ENCODE results near the gene EFHC1.

Gene EFHC1

DNA sequence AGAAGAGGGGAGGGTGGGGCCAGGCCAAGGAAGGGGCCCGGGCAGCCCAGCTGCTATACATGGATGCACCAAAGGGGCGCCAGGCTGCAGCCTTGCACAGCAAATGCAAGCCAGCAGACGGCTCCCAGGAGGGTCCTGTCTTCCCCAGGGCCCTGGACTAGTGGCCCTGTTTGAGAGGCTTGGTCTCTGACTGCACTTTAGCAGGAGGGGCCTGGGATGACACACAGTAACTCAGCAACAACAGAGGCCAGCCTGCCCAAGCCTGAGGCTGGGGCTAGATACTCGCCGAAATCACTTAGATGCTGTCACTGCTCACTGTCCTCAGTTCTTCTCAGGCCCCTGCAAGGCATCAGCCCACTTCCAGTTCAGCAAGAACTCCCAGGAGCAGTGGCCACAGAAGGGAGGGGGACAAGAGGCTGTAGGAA is 83.2 kb downstream of the EFHC1 start:
- no peak for DNase-seq (ENCODE audit: extremely low read depth, low read depth)

DNA sequence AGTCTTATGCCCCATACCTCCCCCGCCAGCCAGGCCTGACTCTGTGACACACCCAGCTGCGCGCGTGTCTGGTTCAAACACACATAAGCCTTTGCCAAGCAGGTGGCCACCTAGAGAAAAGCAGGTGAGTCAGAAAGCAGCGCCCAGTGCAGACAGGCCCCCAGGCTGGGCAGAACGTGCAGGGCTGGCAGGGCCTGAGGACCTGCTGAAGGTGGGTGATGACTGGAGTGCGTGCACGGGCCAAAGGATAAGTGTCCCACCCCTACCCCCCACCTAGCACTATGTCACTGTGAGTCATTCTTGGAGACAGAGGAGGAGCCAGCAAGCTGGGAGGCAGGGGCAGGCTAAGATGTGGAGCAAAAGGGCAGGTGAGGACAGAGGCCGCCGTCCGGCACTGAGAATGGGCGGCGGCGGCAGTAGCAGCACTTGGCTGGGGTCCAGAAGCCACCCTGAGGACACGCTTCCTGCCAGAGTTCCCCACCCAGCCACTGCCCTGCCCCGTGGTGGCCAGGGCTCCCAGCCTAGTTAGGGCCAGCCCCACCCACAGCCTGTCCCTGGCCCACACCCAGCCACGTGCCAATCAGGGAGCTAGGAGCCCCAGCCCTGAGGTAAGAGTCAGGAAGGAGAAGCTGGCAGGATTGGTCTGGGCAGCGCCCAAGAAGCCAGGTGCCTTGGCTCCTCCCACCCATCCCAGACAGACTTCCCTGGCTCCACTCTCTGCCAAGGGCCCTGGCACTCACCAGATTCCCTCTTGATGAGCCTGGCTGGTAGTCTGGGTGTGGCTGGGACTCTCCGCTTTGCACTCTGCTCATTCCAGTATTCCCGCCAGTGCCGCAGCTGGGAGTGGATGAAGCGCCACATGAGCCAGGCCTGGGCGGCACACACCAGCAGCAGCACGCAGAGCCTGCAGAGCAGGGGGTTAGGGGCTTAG is 84.0 kb downstream of the EFHC1 start:
- DNase-seq (ENCODE audit: extremely low read depth, low read depth) = no peak
- TF ChIP-seq, protein P1, sequence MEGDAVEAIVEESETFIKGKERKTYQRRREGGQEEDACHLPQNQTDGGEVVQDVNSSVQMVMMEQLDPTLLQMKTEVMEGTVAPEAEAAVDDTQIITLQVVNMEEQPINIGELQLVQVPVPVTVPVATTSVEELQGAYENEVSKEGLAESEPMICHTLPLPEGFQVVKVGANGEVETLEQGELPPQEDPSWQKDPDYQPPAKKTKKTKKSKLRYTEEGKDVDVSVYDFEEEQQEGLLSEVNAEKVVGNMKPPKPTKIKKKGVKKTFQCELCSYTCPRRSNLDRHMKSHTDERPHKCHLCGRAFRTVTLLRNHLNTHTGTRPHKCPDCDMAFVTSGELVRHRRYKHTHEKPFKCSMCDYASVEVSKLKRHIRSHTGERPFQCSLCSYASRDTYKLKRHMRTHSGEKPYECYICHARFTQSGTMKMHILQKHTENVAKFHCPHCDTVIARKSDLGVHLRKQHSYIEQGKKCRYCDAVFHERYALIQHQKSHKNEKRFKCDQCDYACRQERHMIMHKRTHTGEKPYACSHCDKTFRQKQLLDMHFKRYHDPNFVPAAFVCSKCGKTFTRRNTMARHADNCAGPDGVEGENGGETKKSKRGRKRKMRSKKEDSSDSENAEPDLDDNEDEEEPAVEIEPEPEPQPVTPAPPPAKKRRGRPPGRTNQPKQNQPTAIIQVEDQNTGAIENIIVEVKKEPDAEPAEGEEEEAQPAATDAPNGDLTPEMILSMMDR (IDR thresholded peaks at IDR 0.05; ENCODE audit: low read depth, low read length) = no peak

More for the DNA sequence above, 83.2 kb downstream of the EFHC1 start:
- TF ChIP-seq, protein P1 (IDR thresholded peaks at IDR 0.05; ENCODE audit: low read depth, low read length) = no peak

DNA sequence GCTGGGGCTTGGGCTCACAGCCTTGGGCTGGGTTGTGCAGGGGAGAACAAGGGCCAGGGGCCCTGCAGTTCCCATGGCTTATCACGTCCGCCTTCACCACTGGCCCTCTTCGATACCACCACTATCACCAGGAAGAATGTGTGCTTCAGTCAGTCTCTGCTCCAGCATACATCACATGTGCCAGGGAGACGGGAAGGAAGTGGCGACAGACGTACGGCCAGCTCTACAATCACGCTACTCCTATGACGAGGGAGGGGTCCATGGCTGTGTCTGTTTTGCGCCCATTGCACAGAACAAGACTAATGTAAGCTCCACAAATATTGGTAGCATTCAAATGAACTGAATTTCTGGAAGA is 84.6 kb downstream of the EFHC1 start:
- no peak for DNase-seq (ENCODE audit: extremely low read depth, low read depth)
- TF ChIP-seq, protein P1 (IDR thresholded peaks at IDR 0.05; ENCODE audit: low read depth, low read length) = no peak

- TF ChIP-seq, protein P1 (IDR thresholded peaks at IDR 0.05; ENCODE audit: low read depth, low read length) = no peak; the same call in none of the 2 replicates
- no peak for DNase-seq (ENCODE audit: extremely low read depth, low read depth)
These were observed 85.7 kb downstream of the EFHC1 start for GRCh38 chr6:52505726-52506409.

GRCh38 chr6:52506476-52506875 is 86.3 kb downstream of the EFHC1 start:
- TF ChIP-seq, protein P1 (IDR thresholded peaks at IDR 0.05; ENCODE audit: low read depth, low read length) = no peak
- no peak for DNase-seq (ENCODE audit: extremely low read depth, low read depth)

GRCh38 chr6:52507557-52508260 is 87.6 kb downstream of the EFHC1 start:
- DNase-seq (ENCODE audit: extremely low read depth, low read depth) = no peak

More at GRCh38 chr6:52507557-52508260, 87.6 kb downstream of the EFHC1 start:
- TF ChIP-seq, protein P1 (IDR thresholded peaks at IDR 0.05; ENCODE audit: low read depth, low read length) = no peak
